Immature natural killer cell (primary cell): ENCODE results near the gene ELMO1. TPM values are rescaled to one million over a fixed set of nuclear protein-coding genes. Genes with fewer than 3 reads are reported as not detected.
A peak's percentile ranks its signal among the peaks of the same experiment; 100 is the strongest.

Source experiments
- DNase-seq, 3 donors: peaks; one replicate each; pipeline ENCODE4 v3.0.0; 2022; ENCODE audit warnings: mixed read lengths in 1 of 3
- H3K27ac Mint-ChIP-seq, 6 donors: one replicate each; pipeline ENCODE4 v1.8.0; 2020; ENCODE audit warnings: mixed read lengths in 6 of 6, mild to moderate bottlenecking in 5 of 6, inconsistent platforms in 4 of 6, moderate library complexity in 3 of 6
- H3K27me3 Mint-ChIP-seq, 3 donors: one replicate each; pipeline ENCODE4 v1.8.0; 2020 to 2021; ENCODE audit warnings: low read depth in 3 of 3, mild to moderate bottlenecking in 3 of 3, mixed read lengths in 3 of 3, moderate library complexity in 3 of 3, inconsistent platforms in 1 of 3
- H3K36me3 Mint-ChIP-seq, 3 donors: one replicate each; pipeline ENCODE4 v1.8.0; 2020; ENCODE audit warnings: mixed read lengths in 3 of 3, inconsistent platforms in 2 of 3, mild to moderate bottlenecking in 2 of 3
- H3K4me1 Mint-ChIP-seq, 2 donors: one replicate each; pipeline ENCODE4 v1.8.0; 2020; ENCODE audit warnings: inconsistent platforms in 2 of 2, mild to moderate bottlenecking in 2 of 2, mixed read lengths in 2 of 2, moderate library complexity in 1 of 2
- H3K4me3 Mint-ChIP-seq, 5 donors: one replicate each; pipeline ENCODE4 v1.8.0; 2020; ENCODE audit warnings: mild to moderate bottlenecking in 5 of 5, mixed read lengths in 5 of 5, inconsistent platforms in 3 of 5, moderate library complexity in 3 of 5
- H3K9me3 Mint-ChIP-seq, 6 donors: one replicate each; pipeline ENCODE4 v1.8.0; 2020; ENCODE audit warnings: mild to moderate bottlenecking in 6 of 6, mixed read lengths in 6 of 6, inconsistent platforms in 4 of 6, moderate library complexity in 3 of 6
- polyA plus RNA-seq, 3 donors: library from polyadenylated mRNA; unstranded; fragments of 300-500 nt; fragmentation: Illumina TruSeq; gene quantifications; one replicate each; pipeline ENCODE4 v1.2.3, GENCODE V29; 2021

ELMO1 gene
- polyA plus RNA-seq, 3 donors from 2014 or later, result 31.9 to 65.9 (median 53.1) TPM

DNA sequence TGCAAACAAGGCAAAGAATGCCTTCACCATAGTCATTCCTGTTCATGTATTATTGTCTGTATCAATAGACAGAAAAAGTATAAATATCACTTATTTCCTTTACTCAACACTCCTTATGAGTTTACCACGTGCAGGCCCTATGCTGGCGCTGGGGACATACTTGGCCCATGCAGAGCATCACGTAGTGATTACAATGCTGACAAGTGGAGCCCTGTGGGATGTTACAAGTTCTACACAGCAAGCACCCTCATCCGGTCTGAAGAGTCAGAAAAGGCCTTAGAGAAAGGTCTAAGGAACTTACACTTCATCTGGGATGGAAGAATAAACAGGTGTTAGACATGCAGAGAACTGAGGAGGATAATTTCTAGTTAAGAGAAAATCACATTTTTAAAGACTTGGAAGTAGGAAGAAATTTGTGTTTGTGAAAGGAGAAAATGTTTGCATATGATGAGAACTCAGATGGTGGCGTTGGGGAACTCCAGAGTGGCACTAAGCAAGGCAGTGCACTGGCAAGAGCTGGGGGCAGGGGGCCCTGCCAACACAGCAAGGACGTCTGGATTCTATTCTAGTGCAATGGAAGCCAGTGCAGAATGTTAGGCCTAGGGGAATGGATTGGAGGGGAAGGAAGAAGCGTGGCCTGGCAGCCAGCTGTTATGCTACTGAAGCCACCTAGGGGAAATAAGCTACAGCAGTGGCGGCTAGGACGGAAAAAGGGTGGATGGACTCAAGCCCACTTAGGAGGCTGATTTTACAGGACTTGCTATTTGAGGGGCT, 116.2 kb downstream of the ELMO1 start:
- DNase-seq, result no peak
- Mint-ChIP-seq H3K27me3 (no peaks in the 10 kb centered on the region), H3K9me3 (no peaks in the 10 kb centered on the region), H3K27ac (no peak overlapping the region), H3K36me3 (peaks cover 9 to 26% (median 21%) of the 10 kb centered on the region in 3 donors), H3K4me1 (peaks cover 23 to 54% of the 10 kb centered on the region in 2 donors), H3K4me3 (no peak overlapping the region)

DNA sequence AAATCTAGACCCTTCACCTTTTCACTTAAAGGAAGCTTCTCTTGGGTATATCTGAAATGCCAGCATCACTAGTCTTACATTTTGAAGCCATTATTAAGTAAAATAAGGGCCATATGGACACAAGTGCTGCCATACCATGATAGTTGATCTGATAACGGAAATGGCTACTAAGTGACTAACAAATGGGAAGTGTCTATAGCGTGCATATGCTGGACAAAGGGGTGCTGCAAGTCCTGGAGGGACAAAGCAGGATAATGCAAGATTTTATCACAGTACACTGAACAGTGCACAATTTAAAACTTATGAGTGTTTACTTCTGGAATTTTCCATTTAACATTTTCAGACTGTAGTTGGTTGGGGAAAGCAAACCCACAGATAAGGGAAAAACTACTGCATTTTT, 117.9 kb downstream of the ELMO1 start:
- Mint-ChIP-seq H3K9me3 (no peaks in the 10 kb centered on the region), H3K27ac (no peak overlapping the region), H3K4me1 (peaks cover 18 to 45% of the 10 kb centered on the region in 2 donors), H3K36me3 (peaks cover 4 to 19% (median 15%) of the 10 kb centered on the region in 3 donors), H3K4me3 (no peak overlapping the region), H3K27me3 (no peaks in the 10 kb centered on the region)
- no peak for DNase-seq

DNA sequence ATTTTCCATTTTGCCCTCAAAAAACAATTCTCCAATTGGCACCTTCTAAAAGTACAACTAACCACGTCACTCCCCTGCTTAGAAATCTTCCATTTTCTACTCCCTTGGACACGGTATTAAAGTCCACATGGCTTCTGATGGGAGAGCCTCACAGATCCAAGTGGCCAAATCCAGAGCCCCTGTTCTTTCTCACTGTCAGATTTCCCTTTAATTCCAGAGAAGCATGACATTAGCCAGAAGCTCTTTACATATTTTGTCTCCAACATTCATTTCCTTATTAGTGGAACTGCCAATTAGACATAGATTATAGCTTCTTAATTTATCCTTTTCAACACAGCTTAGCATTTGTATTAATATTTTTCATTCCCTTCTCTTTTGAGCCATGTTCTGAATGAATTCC, 118.7 kb downstream of the ELMO1 start:
- DNase-seq, result no peak
- Mint-ChIP-seq H3K36me3 (peaks cover 4 to 19% (median 17%) of the 10 kb centered on the region in 3 donors), H3K27ac (no peak overlapping the region), H3K4me1 (peaks cover 17 to 43% of the 10 kb centered on the region in 2 donors), H3K9me3 (no peaks in the 10 kb centered on the region), H3K4me3 (no peak overlapping the region), H3K27me3 (no peaks in the 10 kb centered on the region)

DNA sequence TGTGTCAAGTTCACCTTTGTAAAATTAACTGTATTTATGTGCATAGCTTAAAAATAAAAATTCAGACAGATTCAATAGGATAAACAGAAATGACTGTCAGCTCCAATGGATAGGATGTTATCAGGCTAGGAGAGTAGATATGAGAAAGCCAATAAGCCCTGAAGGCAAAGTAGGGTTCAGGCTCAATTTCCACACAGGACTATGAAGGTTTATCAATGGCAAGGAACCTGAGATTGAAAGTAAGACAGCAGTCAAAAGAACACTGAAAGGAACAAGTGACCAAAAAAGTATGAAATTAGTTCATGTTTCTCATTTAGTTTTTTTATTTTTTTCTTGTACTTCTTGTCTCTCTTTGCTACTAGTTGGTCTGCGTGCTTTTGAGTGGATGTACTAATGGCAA, 121.4 kb downstream of the ELMO1 start:
- no peaks in the 10 kb centered on the region for H3K27me3 Mint-ChIP-seq
- H3K9me3 Mint-ChIP-seq, result no peaks in the 10 kb centered on the region
- peaks cover 4 to 19% (median 17%) of the 10 kb centered on the region in 3 donors for H3K36me3 Mint-ChIP-seq
- no peak for DNase-seq
- peaks cover 6 to 23% of the 10 kb centered on the region in 2 donors for H3K4me1 Mint-ChIP-seq
- H3K27ac Mint-ChIP-seq, result peak overlapping the region in 1 of 6 donors; percentile 12
- no peak overlapping the region for H3K4me3 Mint-ChIP-seq

DNA sequence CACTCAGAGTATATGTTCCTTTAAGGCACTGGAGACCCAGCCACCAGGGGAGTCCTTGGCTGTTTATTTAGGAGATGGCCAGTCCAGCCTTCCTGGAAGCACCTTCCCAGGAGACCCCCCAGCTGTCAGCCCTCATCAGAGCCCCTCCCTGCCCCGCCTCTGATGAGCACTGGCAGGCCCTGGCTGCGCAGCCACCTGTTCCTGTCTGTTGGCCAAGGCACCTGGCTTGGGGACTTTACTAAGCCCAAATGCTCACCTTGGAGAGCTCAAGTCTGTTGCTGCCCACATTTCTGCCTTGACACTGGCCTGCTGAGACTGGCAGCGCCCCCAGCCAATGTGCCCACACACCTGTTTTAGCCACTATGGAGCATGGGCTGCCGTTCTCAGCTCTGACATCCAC, 124.7 kb downstream of the ELMO1 start:
- peaks cover 0 to 4% of the 10 kb centered on the region in 2 donors for H3K4me1 Mint-ChIP-seq
- H3K27ac Mint-ChIP-seq, result no peak overlapping the region
- DNase-seq, result no peak
- H3K4me3 Mint-ChIP-seq, result no peak overlapping the region
- no peaks in the 10 kb centered on the region for H3K9me3 Mint-ChIP-seq
- no peaks in the 10 kb centered on the region for H3K27me3 Mint-ChIP-seq
- H3K36me3 Mint-ChIP-seq, result peaks cover 0 to 8% (median 0%) of the 10 kb centered on the region in 3 donors

DNA sequence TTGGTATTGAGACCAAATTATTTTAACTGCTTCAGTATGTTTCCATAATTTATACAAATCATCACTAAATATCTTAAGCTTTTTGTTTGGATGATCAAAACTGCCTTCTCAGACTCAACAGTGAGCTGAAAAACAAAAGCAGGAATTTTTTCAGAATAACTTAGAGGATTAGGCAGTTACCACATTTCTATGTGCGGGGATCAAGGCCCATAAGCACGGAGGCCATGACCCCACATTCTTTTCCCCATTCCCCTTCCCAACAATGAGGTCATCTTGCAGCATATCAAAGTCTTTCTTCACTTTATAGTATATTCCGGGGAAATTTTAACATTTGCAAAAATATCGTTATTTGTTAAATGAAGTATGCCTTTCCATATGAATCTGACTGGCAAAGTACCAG, 125.8 kb downstream of the ELMO1 start:
- Mint-ChIP-seq H3K4me3 (no peak overlapping the region), H3K9me3 (no peaks in the 10 kb centered on the region), H3K36me3 (peaks cover 0 to 3% (median 0%) of the 10 kb centered on the region in 3 donors), H3K27ac (no peak overlapping the region), H3K27me3 (no peaks in the 10 kb centered on the region), H3K4me1 (peaks cover 0 to 4% of the 10 kb centered on the region in 2 donors)
- no peak for DNase-seq

DNA sequence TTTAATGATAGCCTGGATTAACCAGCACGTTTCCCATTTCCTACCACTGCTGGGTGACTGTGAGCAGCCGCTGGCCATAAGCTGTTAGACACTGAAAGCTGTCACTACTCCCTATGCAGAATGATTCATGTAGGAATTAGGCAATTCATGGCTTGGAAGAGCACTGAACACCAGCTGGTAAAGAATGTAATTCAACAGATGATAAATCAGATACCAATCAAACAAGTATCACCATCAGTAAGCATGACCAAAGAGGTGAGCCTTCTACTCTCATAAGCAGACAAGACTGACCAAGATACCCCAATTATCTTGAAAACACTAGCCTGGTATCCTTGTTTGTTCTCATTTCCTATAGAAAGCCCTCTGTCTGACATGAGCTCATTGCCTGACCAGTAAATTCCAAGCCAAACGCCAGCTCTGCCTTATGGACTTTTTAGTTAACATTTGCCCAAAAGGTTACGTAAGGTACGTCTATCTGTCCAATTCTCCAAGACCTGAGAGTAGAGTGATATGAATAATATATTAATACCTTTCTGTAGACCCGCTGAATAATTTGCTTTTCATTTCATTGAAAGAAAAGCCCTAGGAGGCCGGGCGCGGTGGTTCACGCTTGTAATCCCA, 127.7 kb downstream of the ELMO1 start:
- H3K27ac Mint-ChIP-seq, result no peak overlapping the region
- H3K4me1 Mint-ChIP-seq, result peaks cover 8 to 11% of the 10 kb centered on the region in 2 donors
- H3K36me3 Mint-ChIP-seq, result peaks cover 0 to 3% (median 3%) of the 10 kb centered on the region in 3 donors
- DNase-seq, result no peak
- H3K4me3 Mint-ChIP-seq, result no peak overlapping the region
- no peaks in the 10 kb centered on the region for H3K9me3 Mint-ChIP-seq
- no peaks in the 10 kb centered on the region for H3K27me3 Mint-ChIP-seq

DNA sequence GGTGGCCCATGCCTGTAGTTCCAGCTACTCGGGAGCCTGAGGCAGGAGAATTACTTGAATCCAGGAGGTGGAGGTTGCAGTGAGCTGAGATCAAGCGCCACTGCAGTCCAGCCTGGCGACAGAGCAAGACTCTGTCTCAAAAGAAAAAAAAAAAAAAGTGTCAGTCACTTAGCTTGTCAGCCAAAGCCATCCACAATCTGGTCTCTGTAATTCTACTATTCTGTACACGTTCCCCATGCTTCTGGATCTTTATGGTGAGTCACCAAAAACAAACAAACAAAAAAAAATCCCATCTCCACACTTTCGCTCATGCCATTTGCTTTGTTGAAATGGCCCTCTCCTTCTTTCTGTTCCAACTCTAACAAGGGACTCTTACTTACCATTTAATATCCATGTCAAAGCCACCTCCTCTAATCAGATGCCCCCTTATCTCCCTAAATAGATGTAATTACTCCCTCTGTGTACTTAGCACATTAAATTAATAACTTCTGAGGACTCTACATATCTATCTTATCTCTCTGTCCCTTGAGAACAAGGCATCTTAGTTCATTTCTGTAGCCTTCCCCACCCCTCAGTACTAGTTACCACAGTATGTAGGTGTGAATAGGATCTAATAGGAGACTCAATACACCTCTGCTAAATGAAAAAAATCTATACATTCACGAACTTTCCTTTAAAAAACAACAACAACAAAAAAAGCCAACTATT, 128.4 kb downstream of the ELMO1 start:
- H3K4me1 Mint-ChIP-seq, result peaks cover 15 to 17% of the 10 kb centered on the region in 2 donors
- H3K4me3 Mint-ChIP-seq, result no peak overlapping the region
- DNase-seq, result no peak
- no peak overlapping the region for H3K27ac Mint-ChIP-seq
- no peaks in the 10 kb centered on the region for H3K9me3 Mint-ChIP-seq
- peaks cover 0 to 3% (median 3%) of the 10 kb centered on the region in 3 donors for H3K36me3 Mint-ChIP-seq
- no peaks in the 10 kb centered on the region for H3K27me3 Mint-ChIP-seq

DNA sequence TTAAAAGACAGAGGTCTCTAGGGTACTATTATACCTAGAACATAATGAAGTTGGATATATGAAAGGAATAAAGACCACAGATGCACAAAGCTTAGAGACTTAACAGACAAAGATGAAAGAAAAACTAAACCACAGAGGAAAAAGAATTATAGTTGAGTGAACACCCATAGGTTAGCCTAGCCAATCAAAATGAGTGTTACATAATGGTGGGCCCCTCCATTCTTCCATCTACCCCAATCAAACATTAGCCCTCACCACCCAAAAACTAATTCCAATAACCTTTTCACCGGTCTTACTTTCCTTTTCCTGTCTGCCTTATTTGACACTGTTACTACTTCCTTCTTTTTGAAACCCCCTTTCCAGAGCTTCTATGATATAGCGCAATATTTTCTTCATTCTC, 130.1 kb downstream of the ELMO1 start:
- Mint-ChIP-seq H3K9me3 (no peaks in the 10 kb centered on the region), H3K4me3 (no peak overlapping the region), H3K27ac (no peak overlapping the region), H3K27me3 (no peaks in the 10 kb centered on the region), H3K36me3 (peaks cover 5 to 11% (median 7%) of the 10 kb centered on the region in 3 donors), H3K4me1 (peaks cover 22 to 28% of the 10 kb centered on the region in 2 donors)
- no peak for DNase-seq

DNA sequence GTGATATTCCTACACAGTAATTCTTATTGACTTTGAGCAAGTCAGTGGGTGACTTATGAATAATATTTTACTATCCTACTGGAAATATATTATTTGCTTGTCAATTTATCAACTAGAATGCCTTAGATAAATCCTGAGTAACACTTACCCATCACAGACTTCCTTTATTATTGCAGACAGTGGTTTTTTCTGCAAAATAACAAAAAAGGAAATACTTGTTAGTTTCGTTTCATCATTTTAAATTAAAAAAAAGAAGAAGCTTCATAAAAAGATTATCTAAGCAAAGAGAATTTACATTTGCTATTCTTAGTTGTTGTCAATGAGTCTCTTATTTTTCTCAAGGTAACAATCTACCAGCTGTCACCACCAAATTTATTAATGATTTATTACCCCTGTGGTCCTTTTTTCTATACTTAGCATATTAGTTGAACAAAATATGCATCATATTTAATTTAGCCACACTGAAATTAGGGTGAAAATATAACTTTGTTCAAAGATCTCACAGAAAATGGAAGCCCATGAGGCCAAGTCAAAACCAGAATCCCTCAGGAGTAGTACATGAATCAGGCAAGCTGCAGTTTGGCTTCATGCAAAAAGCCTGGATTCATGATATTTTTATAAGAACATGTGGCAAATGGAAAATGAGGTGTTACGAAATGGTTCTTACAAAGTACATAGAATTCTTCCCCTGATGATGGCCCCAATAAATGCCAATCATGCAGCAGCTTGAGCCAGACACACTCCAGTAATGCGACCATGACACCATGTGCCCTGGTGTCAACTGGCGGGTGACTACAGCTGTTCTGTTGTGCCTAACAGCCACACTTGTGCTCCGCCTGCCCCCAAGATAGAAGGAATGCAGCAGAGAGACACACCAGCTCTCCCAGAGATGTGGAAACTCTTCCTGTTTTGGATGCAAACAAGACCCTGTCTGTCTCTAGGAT, 132.6 kb downstream of the ELMO1 start:
- Mint-ChIP-seq H3K4me3 (no peak overlapping the region), H3K27ac (no peak overlapping the region), H3K9me3 (no peaks in the 10 kb centered on the region), H3K4me1 (peaks cover 35 to 49% of the 10 kb centered on the region in 2 donors), H3K27me3 (no peaks in the 10 kb centered on the region), H3K36me3 (peaks cover 5 to 13% (median 7%) of the 10 kb centered on the region in 3 donors)
- no peak for DNase-seq

DNA sequence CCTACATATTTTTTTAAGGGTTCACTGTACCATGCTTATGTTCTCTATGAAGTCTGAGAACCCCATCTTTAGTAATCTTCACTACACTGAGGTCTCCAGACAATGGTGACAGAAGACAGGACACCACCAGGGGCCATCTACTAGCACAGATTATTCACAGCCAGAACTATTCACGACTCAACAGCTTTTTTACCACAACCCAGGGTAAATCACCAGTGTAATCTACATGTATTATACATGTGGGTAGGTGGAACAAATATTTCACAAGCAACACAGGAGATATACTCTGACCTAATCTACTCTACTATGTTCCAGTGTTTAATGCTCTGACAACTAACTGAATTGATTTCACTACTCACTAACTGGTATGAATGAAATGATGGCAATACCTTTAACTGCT, 136.1 kb downstream of the ELMO1 start:
- no peak for DNase-seq
- Mint-ChIP-seq H3K9me3 (no peaks in the 10 kb centered on the region), H3K27ac (peak overlapping the region in 1 of 6 donors; percentile 68), H3K36me3 (peaks cover 11 to 25% (median 12%) of the 10 kb centered on the region in 3 donors), H3K4me3 (no peak overlapping the region), H3K27me3 (no peaks in the 10 kb centered on the region), H3K4me1 (peaks cover 60 to 79% of the 10 kb centered on the region in 2 donors)

DNA sequence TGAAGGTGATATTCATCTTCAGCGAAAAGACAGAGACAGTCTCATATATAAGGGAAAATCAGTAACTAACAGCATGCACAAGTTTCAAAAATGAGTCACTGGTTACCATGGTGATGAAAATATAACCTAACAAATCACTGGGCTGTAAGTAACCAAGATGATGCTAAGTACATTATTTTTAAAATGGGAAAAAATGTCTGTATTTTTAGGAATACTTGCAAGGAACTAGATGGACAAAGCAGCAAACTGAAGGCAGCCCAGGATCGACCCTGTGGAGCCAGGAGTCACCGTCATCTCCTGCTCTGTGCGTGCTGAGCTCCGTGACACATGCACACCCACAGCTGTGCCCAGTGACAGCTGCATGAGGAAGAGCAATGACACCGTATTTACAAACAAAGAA, 137.3 kb downstream of the ELMO1 start:
- Mint-ChIP-seq H3K4me1 (peaks cover 53 to 84% of the 10 kb centered on the region in 2 donors), H3K27ac (peak overlapping the region in 5 of 6 donors; percentile 4 to 78 (median 41)), H3K4me3 (peak overlapping the region in 1 of 5 donors; percentile 29), H3K27me3 (no peaks in the 10 kb centered on the region), H3K9me3 (no peaks in the 10 kb centered on the region), H3K36me3 (peaks cover 8 to 25% (median 12%) of the 10 kb centered on the region in 3 donors)
- peak in 1 of 3 donors; percentile 3 for DNase-seq
